HG02759 (cell line): ENCODE data around the gene ANKRD50.

ENCODE experiments used
- ATAC-seq: cut with Tn5 transposase; IDR thresholded peaks from one replicate; pipeline ENCODE4 v1.9.1; 2021; ENCODE audit warnings: mild to moderate bottlenecking, moderate library complexity; ENCODE audit not compliant: unreplicated experiment

ANKRD50 gene

DNA sequence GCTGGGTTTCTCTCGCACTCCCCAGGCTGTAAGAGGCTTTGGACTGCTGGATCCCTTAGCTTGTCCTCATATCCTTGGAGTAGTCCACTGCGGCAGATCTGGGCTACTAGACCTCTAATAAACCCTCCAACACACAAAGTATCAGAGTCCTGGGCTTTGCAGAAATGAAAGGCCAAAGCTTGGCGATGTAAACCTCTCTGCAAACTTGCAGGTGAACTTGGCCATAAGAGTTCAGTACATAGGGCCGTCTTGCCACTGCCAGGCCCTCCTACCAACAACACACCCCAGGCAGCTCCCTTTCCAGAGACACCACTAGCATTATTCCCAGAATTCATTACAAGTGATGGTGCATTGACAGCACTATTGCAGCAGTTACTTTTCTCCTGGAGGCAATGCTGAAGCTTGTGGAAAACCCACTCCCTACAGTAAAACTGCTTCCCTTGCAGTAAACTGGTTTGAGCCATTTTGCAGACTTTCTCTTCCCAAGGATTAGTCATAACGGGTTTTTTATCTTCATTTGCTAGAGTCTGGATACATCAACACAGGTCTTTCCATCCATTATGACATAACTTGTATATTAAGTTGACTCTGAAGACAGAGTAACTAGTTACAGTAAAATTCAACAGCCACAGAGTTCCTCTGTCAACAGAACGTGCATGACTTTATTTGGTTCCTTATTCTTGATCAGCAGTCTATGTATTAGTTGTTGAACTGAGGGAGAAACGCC, 2.4 kb downstream of the ANKRD50 start:
- ATAC-seq: no peak

DNA sequence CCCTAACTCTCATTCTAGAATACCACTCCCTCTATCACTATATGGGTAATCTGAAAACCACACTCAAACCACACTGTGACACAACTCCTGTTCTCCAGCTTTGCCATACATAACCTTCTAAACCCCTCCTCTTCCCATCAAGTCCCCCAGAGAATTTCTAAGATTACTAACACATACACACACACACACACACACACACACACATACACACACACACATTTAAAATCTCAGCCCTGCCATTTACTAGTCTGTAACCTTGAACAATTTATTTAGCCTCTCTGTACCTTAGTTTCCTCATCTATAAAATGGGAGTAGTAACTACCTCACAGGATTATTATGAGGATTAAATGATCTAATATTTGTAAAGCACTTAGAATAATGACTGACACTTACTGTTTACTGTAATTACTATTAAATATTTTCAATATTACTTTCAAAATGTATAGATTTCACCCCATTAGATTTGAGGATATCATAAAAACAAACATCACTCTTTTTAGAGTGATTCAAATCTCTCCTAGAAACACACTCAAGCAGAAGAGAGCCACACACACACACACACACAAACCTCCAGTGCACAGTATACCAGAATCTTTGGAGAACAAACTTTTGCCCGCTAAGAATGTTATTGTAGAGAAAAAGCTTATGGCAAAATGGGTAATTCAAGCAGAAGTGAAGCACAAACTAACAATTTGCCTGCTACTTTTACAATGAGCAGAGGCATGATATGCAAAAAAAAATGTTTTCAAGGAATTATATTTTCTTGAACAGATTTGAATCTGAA, 3.8 kb downstream of the ANKRD50 start:
- ATAC-seq: no peak

DNA sequence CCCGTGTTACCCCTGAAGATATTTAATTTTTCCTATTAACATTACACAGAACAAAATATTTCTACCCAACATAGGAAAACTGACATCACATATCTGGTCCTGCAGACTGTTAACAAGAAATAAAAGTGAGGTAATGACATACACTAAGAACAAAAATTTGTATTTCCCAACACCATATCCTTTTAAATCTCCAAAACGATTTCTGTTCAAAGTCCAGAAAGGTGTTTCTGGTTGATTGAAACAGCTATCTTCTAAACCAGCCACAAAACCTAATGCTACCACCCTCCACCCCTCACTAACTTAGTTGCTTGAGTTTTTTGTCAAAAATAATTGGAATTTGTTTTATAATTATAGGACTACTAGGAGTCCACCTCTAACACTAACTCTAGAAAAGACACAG, 7.1 kb downstream of the ANKRD50 start:
- no peak for ATAC-seq

DNA sequence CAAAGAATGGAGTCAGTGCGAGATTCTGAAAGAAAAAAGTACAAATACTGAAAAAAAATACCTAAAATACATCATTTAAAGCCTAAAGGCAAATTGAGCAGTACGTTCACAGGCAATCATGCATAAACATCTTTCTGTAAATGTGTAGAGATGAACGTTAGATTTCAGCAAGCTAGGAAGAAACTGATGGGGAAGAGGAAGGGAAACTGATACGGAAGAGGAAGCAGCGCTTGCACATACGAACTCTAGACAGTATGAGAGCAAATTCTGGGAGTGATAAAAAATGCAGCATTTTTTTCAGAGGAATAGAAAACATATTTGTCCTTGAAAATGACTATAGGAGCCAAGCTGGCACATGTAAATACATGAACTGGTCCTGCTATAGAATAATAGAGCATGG, 9.4 kb downstream of the ANKRD50 start:
- ATAC-seq: peak; percentile 59

DNA sequence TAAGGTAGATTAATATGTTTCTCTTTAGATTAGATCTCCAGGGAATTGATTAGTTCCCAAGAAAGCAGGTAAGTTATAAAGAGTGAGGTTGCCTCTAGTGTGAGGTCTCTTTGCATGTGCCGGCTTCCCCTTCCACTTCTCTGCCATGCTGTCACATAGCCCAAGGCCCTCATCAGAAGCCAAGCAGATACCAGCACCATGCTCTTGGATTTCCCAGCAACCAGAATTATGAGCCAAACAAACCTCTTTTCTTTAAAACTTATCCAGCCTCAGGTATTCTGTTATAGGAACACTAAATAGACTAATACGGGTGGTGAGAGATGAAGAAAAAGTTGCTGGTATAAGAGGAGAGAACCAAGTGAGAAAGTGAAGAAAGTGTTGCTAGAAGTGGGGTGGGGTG, 15.1 kb downstream of the ANKRD50 start:
- ATAC-seq: no peak

DNA sequence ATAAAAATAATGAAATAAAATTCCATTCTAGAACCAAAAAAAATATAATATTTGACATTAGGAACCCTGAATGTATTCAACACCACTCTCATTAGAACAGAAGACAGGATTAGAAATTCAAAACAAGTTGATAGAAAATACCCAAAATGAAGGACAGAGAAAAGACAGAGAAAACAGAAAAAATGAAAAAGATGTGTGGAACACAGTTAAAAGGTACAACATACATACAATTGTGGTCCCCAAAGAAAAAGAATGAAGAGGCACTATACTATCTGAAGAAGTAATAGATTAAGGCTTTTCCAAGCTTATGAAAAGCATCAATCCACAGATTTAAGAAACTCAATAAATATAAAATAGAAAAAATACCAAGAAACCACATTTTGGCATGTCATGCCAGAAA, 16.4 kb downstream of the ANKRD50 start:
- ATAC-seq: no peak

DNA sequence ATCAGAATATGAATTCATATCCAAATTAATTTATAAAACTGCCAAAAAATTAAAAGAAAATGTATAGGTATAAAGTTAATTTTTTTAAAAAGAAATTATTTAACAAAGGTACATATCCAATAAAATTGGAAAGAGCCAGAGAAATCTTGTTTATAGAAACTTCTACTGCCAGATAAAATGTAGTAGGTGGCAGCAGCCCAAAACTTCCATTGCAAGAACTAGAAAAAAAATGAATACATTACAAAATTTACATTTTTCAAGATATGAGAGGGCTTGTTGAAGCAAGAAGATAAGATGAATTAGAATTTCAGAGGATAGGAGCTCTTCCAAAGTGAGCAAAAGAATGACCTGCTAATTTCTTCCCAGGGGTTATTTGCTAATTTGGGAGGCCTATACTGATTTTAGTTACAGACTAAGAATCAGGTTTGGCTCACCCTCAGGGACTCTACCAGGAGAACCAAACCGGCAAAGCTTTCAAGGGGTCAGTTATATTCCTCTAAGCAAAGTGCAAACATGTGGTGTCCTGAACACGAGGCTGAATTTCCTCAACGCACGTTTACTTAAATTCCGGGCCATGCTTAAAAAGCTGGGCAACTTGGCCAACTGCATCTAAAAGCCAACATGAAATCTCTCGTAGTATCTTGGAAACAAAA, 17.5 kb downstream of the ANKRD50 start:
- ATAC-seq: no peak

DNA sequence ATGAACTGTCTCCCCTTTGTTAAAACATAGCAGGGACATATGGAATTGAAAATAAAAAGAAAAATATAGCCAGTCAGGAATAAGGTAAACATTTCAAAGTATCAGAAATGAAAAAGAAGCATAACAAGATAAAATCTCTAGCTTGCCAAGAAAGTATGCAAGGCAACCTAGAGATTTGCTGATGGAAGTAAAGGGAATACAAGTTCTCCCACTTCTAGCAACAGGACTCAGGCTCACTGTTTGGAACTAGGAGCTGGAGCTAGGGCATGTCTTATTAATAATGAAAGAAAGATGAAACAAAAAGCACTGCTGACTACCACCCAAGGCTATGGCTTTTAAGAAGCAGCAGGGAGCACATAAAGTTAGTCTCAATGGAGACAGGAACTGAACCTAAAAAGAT, 18.2 kb downstream of the ANKRD50 start:
- ATAC-seq: no peak

DNA sequence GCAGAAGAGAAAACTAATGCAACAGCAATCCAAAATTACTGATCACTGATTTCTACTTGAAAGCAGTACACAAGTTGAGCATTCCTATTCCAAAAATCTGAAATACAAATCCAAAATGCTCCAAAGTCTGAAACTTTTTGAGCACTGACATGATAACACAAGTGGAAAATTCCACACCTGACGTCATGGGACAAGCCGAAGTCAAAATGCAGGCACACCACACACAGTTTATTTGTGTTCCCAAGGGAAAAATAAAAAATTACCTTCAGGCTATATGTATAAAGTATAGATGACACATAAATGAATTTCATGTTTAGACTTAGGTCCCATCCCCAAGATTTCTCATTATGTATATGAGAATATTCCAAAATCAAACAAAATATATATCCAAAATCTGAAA, 20.7 kb downstream of the ANKRD50 start:
- ATAC-seq: no peak

DNA sequence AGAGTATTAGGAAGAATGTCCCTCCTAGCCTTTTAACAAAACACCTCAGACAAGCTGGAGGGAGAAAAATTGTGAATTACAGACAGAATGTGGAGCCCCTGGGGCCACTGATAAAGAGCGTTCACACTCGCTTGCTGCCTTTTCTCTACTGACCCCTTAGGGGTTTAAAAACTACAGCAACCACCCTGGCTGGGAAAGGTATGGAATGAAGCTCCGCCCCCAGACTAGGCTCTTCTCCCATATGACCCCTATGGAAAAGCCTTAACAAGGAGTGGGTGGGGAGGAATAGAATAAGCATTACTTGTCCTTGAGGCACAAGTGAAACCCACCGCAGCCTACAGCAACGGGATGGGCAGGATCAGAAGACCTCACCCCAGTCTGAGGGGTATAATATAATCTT, 26.3 kb downstream of the ANKRD50 start:
- no peak for ATAC-seq

DNA sequence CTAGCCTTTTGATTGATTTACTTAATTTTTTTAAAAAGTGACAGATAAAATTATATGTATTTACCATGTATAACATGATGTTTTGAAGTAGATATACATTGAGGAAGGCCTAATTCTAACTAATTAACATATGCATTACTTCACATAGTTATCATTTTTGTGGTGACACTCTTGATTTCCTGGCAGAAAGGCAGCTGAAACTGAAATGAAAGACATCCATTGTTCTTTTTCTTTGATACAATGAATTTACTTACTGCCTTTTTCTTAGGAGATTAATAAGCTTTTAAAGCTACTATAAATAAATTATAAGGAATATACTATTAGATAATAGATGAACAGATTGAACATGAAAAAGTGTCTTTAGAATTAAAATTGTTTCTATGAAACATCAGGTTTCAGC, 26.7 kb downstream of the ANKRD50 start:
- ATAC-seq: no peak

DNA sequence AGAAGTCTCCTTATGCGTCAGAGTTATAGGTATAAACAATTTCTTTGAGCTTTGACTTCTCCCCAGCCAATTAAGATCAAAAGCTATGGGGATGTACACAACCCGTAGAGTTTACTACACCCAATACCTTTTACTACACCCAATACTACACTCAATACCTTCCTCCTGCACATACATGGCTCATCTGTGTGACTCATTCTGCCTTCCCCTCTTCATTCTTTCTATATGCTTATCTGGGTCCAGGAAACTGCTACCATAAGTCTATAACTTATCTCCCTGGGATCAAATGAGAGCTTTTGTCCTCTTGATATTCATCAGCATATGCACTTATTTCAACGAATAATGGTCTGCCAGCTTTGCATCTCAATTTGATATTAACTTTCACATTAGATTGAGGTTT, 28.2 kb downstream of the ANKRD50 start:
- ATAC-seq: no peak

DNA sequence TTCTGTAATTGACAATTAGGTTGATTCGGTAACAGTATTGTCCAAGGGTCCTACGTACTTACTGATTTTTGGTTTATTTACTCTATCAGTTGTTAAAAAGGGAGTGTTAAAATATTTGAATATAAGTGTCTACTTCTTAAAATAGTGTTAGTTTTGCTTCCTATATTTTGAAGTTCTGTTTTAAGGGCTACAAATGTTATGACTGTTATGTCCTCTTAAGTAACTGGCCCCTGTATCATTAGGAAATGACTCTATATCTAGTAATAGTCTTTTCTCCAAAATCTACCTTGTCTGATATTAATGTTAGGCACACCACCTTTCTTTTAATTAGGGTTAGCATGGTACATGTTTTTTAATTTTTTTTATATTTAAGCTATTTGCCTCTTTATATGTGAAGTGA, 30.1 kb downstream of the ANKRD50 start:
- ATAC-seq: no peak

DNA sequence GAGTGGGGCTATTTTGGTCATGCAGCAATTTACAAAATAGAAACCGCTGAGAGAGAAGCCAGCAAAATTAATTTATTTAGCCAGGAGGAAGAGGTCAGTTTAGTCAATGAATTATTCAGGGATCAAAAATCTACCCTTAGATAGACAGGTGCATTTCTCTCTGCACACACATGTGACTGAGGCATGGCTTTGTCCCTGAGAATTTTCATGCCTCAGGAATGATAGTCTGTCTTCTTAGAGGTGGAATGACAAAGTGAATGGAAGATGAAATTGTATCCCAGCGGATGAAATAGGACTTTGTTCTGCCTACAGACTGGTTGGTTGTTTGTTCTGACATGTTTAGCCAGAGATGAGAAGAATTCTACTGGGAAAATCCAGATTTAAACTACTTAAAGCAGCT, 46.0 kb downstream of the ANKRD50 start:
- no peak for ATAC-seq

DNA sequence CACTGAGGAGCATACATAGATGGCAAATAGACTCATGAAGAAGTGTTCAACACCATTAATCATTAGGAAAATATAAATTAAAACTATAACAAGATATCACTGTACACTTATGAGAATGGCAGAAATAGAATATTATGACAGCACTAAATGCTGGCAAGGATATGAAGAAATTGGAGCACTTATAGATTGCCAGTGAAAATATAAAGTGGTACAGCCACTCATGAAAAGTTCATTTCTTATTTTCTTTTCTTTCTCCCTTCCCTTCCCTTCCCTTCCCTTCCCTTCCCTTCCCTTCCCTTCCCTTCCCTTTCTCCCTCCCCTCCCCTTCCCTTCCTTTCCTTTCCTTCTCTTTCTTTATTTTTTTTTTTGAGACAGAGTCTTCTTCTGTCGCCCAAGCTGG, 53.7 kb downstream of the ANKRD50 start:
- ATAC-seq: no peak

DNA sequence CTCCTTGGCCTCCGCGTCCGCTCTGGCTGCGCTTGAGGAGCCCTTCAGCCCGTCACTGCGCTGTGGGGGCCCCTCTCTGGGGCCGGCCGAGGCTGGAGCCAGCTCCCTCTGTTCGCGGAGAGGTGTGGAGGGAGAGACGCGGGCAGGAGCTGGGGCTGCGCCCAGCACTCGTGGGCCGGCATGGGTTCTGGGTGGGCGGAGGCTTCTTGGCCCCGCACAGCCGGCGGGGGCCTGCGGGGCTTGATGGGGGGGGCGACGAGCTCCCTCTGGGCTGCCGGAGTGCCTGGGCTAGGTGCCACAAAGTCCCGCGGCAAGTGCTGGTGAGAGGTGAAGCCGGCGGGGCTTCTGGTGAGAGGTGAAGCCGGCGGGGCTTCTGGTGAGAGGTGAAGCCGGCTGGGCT, 61.9 kb downstream of the ANKRD50 start:
- no peak for ATAC-seq

DNA sequence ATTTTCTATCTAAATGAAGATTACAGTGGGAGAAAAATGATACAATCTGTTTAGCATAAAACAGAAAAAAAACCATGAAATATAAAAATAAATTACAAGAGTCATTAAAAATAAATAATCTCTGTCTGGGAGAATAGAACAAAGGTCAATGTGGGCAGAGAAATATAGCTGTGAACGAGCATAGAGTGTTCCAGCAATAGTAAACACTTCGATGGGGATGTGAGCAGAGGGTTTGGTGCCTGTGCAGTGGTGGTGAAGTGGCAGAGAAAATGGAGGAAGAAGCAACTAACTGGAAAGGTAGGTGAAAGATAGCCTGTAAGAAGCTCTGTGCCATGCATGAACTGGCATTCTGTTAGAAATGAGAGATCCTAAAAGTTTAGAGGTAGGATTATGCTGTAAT, 64.9 kb downstream of the ANKRD50 start:
- no peak for ATAC-seq

DNA sequence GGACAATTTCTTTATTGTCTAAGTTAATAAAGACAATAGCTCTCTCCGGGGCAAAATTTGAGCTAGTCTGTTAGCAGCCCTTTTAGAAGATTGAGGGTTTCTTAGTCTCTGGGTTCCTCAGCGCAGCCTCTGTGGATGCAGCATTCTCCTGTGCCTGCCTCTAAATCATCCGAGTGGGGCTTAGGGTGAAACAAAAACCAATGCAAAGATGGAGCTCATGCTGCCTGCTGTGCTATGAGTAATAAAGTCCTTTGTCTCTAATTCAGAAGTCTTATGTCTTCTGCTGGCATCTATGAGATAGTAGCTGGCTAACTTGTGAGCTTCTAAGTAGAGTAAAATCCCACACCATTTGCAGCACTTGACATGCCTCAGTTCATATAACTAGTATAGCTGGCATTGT, 67.9 kb downstream of the ANKRD50 start:
- no peak for ATAC-seq

DNA sequence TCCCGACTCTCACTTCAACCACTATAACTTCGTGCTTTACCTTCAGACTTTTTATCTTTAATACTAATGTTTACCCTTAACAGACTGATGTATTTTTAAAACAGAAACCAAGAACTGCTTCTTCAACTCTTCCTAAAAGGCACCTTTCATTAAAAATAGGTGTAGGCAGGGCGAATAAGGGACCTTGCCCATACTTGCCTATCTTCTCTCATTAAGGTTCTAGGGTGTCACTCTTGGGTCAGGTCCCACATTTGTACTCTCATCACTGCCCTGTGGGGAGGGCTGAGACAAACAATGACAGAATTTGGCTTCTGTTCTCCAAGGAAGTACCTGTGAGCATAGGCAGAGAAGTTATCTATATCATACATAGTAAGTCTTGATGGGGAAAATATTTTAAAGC, 69.7 kb downstream of the ANKRD50 start:
- no peak for ATAC-seq

DNA sequence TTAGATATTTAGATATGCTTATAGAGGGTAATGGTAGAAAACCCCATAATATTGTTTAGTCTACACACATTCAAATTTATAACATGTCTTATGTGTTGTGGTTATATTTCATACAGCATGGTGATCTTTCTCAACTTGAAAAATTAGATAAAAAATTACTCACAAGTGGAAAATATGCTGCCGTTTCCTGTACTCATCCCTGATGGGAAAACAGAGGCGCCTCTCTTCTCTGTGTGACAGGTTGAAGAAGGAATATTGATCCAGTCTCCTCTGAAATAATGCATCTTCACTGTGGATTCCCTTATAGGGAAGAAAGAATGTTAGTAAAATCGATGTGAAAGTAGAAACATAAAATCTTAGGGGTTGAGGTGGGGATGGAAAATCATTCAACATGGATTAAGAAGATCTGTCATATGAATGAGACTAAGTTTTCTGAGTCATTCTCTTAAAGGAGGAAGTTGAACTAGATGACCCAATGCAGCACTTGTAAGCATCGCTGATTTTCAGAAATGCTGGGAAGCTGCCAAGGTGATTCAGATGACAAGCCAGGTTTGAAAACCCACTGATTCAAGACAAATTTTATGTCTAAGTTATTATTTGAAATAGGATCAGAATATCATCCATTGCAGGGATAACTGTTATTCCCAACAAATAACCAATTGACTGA, 70.7 kb downstream of the ANKRD50 start:
- ATAC-seq: no peak

DNA sequence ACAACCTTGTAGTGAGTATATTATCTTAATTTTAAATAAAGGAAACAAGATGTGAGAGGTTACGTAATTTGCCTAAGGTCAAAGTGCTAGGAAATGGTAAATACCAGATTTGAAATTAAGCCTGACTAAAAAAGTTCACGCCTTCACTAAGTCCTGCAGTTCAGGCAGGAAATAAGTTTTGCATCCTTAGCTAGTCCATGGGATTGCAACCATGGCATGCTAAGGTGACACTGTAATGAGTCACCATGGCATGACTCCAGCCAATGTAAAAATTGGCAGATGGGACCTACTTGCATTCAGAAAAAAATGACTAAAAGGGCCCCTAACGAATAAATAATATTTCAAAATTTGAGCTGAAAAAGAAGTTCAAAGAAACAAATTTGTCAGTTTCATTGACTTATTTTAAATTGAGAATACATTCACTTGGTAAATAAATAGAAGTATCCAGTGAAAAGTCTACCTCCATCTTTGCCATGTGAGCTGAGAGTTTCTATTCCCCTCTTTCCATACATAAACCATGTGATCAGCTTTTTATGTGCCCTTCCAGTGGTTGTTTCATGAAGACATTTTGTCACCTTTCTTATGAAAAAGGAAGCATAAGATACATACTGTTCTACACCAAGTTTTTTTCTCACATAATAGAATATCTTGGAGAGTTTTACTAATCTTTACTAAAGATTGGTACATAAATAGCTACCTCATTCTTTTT, 72.4 kb downstream of the ANKRD50 start:
- no peak for ATAC-seq
